Ureter (tissue), 1 donor: ENCODE results near the gene NRCAM. TPM values are rescaled to one million over a fixed set of nuclear protein-coding genes. Genes with fewer than 3 reads are reported as not detected.

Experiments
- DNase-seq: peaks from one replicate; pipeline ENCODE4 v3.0.0-alpha.2; 2020; ENCODE audit warnings: low spot score
- total RNA-seq: library from RNA; stranded (reverse); gene quantifications from one replicate; pipeline ENCODE4 v1.2.4, GENCODE V29; 2023
- donor health status: DM: yes; HTN: yes; CAD: no.

The NRCAM gene
- total RNA-seq, 1 donor from 2014 or later, result 3.6 TPM

DNA sequence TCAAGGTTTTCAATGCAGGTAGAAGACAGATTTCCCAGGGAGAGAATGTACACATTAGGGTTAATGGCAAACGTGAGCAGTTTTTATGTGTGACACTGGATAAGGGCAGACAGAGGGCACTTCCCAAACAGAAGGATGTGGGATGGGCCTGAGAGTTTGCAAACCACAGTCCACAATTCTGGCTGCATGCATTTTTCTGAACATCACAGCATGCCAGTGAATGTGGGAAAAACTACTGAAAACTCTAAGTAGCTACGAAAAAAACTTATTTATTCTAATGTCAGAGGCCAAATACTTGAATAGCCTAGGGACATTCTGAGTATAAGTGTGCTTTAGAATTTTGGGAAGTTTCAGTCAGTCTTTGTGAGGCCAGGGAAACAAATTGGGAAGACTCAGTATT is 145.9 kb downstream of the NRCAM start:
- DNase-seq, result no peak

DNA sequence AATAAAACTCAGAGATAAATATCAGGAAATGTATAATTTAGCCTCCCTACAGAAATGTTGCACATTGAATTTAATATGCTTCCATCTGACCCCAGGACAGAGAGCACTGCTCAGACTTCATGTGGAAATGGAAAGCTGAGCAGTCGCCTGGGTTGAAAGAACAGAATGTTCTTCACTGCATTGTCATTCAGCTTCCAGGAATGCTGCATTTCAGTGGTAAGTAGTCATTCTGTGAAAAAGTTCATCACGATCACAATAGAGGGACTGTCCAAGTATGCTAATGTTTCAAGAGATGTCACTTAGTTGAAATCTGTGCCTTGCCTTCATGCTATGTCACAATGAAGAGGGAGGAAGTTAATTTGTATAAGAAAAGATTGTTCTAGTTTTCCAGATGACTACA is 147.3 kb downstream of the NRCAM start:
- DNase-seq, result no peak

DNA sequence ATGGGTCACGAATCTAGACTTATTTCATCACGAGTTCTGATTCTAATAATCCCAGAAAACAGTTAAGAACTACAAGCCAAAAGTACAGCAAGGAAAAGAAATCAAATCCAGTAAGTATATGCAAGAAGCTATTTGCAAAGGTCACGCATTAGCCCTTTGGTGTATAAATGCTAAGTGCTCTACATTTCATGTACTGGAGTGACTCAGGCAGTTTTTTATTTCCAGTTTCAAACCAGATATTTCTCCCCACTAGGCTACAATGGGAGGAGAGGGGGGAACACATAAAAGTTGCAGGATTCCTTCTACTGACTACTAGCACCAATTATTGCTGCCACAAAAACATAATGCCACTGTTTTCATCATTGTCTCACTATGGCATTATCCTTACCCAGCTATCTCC is 148.0 kb downstream of the NRCAM start:
- DNase-seq, result no peak

DNA sequence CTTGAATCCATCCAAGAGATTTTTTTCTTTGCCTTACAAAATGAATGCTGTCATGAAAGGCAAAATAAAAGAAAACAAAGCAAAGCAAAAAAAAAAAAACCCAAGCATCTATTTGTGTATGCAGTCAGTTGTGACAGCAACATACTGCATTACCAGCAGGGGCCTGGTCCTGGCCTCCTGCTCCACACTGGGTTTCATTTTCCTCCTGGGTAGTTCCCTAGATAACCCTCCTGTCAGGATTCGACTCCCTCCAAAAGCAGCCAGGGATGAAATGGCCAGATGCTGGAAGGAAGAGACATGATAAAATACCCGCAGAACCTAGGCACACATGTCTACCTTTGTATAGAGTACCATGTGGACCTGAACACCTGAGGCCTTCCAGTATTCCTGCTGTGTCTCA is 148.6 kb downstream of the NRCAM start:
- no peak for DNase-seq

DNA sequence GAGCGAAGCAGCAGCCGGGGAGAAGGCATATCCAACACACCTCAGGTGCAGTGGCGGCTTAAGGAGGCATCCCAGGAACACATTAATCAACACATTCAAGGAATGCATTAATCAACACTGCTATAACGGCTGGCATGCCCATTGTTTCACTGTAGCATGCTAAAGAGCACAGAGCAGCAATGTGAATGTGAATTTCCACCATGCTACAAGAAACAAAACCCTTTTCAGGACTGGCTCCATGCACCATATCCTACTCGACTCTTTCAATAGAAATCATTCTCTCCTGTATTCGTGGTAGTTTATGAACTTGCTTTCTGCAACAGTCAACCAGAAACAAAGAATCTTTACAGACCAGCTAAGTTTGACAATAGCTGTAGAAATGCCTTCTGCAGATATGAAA is 149.0 kb downstream of the NRCAM start:
- no peak for DNase-seq

- DNase-seq, result no peak
Measured at GRCh38 chr7:108303332-108303731, 152.9 kb downstream of the NRCAM start.

GRCh38 chr7:108301387-108301786 is 154.8 kb downstream of the NRCAM start:
- DNase-seq, result no peak

DNA sequence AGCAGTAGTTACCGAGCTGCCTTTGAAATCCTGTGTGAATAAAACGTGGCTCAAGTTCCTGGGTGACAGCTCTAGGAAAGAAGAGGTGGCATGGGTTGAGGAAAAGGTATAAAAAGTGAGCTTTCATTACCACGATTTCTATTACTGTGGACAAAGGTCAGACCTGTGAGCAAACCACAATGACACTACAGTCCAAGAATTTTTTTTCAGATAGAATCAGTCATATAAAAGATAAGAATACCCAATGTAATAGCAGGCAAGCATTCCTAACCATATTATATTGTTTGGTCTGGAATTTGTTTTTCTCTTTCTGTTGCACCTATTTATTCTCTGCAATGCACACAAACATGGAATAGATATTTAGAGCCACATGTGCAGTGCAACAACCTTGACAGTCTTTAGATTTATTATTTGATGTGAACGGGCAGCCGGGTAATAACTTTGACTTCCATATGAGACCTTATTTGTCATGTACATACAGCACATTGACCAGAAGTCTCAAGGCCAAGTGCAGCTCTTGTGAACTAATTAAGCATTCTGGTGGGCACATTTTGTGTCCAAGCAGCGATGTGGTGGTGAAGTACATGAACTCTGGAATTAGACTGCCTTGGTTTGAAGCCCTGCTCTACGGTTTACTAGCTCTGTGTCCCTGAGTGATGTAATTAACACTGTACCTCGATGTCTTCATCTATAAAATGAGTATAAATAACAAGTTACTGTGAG is 156.8 kb downstream of the NRCAM start:
- DNase-seq, result no peak

GRCh38 chr7:108296911-108297310 is 159.3 kb downstream of the NRCAM start:
- no peak for DNase-seq

GRCh38 chr7:108294595-108294994 is 161.6 kb downstream of the NRCAM start:
- no peak for DNase-seq

DNA sequence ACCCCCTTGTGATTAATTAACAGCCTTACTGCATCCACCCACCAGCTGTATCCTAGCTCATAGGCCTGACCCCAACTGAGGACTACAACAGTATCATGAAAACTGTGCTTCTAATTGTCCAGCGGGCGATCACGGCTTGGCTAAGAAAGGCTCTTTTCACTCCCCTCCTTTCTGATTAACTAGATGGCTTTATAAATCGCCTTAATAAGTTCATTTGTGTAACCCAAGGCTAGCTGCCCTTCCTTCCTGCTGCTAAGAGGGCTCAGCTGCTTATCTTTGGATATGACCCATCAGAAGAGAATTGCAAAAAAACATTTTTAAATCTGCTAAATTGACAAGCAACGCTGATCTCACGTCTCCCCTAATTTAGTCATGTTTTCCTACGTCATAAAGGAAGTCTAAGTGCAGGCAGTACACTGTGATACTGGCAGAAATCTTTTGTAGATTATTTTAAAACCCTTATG is 163.1 kb downstream of the NRCAM start:
- no peak for DNase-seq

GRCh38 chr7:108292541-108292940 is 163.7 kb downstream of the NRCAM start:
- DNase-seq, result no peak

GRCh38 chr7:108291791-108292440 is 164.3 kb downstream of the NRCAM start:
- no peak for DNase-seq

DNA sequence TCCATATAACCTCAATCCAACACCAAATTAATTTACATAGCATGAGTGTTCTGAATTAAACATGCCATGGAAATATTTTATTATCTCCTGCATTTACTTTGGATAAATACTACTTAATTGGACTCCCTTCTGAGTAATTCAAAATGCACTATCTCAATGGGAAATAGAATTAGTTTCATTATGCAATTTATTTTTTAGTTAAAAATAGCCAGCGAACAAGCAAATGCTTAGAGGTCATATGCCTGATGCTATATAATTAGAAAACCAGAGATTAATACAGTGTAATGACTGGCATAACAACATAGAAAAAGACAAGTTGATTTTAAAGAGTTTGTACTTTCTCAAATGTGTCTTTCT is 165.1 kb downstream of the NRCAM start:
- no peak for DNase-seq

DNA sequence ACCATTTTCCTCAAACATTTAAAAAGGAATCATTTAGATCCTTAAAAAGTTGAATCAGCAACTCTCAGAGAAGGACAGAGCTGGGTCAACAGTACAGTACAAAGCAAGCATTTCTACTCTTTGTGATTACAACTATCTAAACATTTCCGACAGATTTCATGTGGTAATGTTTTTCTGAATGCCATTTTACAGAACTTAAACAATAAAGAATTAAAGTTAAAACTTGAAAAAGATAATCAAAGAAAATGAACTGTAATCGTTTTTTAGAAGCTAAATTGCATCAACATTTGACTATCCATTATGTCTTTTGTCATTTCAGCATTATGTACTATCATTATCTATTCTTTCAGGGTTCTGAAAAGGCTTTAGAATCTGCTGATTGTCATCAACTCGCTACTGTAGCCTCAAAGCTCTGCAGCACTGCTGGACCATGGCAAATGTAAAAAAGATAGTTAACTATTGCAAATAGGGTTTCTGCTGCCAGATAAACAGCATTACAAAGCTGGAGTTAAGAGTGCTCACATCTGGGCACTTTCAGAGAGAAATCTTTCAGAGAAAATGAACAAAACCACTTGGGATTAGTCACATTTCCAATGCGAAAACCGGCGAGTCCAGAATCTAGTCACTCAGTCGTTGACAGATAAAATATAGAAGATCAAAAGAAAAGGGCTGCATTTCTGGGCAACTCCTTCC is 165.6 kb downstream of the NRCAM start:
- DNase-seq, result no peak

DNA sequence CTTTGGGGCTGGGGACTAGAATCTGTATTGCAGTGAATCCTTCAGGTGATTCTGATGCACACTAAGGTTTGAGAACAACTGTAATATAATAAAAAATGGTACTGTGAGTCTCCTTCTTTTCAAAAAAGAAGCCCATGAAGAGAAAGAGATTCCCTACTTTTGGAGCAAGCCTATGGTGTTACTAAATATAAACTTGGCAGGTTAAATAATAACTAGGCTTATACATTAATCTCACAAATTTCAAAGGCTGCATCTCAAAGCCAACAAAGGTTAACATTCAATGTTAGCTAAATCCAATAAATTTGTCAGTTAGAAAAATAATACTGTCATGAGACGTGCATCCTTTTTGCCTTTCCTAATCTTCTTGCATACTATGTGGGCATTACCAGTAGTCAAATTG is 166.4 kb downstream of the NRCAM start:
- DNase-seq, result no peak

DNA sequence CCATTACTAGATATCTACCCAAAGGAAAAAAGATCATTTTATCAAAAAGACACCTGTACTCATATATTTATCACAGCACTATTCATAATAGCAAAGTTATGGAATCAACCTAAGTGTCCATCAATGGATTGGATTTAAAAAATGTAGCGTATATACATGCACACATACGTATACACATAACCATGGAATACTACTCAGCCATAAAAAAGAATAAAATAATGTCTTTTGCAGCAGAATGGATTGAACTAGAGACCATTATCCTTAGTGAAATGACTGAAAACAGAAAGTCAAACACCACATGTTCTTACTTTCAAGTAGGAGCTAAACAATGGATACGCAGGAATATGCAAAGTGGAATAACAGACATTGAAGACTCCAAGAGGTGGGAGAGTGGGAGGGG is 168.4 kb downstream of the NRCAM start:
- DNase-seq, result no peak

DNA sequence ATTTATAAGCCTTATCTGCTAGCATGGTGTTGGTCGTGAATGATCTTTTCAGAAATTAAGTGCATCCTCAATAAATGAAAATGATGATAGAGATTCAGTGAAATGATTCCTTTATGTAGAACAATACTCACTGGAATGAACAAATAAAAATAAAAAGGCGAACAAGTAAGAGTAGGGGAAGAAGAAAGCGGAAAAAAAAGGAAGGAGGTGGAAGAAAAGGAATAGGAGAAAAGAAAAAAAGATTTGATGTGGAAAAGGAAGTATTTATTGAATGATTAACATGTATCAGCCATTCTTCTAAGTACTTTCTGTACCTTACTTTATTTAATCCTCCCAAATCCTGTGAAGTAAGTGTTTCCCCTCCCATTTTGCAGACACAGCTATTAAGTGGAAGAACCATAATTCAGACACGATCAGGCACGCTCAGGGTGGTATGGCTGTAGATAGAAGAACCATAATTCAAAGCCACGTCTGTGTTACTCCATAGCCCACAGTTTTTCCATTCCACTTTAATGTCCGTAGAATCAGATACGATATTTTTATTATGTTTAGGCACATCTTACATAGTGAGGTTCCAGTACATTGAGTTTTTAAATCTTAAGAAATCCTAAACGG is 169.8 kb downstream of the NRCAM start:
- no peak for DNase-seq

DNA sequence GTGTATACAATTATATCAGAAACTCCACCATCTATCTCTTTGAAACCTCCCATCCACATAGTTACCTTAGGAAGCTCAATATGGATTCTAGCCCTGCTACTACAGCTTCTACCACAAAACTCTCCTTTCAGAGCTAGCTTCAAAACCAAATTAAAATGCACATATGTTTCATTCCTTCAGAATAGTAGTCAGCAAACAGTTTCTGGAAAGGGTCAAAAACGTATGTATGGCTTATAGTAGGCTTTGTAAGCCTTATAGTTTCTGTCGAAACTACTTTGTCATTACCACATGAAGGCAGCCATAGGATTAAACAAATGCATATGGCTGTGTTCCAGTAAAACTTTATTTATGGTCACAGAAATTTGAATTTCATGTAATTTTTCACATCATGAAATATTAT is 170.5 kb downstream of the NRCAM start:
- no peak for DNase-seq

- DNase-seq, result no peak
Measured at GRCh38 chr7:108285003-108285368, 171.2 kb downstream of the NRCAM start.

DNA sequence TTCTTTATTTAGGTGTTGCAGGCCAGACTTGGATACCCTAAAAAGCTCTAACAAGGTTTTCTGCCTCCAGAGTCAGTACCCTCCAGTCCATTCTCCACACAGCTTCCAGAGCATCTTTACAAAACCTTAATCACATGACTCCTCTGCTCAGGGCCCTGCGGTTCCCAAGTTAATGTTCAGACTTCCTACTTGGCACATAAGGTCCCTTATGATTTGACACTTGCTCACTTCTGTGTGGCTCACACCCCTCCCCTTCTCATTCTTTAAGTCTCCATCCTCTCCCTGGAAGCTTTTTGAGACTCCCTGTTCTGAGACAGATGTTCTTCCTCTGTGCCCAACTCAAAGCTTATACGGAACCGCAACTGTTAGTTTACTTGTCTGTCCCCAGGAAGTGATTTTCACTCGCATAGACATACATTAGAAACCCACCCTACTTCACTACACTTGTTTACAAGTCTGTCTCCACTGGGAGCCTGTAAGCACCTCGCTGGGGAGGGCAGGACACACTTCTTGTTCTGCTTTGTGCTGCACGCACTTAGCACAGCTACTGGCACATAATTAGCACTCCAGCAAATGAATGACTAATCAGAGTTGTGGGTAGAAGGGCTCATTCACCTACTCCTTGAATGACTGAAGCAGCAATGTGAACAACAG is 171.8 kb downstream of the NRCAM start:
- DNase-seq, result no peak

DNA sequence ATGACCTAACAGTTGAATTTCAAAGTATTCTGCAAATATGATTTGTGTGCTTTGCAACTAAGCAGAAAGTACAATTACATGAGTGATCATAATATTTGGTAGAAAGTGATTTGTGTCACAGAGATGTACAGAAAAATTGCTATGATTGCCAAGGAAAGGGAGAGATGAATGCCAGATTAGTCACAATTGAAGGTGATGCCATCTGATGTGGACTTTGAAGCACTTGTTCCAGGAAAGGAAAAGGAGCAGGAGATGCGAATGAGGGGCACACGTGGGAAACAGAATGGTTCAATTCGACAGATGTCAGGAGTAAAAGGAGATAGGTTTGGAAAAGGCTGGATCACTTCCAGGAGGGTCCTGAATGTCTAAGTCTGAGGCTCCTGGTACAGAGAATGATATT is 173.0 kb downstream of the NRCAM start:
- DNase-seq, result no peak
